GM18505 (cell line): ENCODE results near the gene SBNO2.

Source experiments
- ATAC-seq: cut with Tn5 transposase; IDR thresholded peaks from one replicate; pipeline ENCODE4 v1.9.1; 2021; ENCODE audit not compliant: unreplicated experiment
- POLR2A ChIP-seq: IDR thresholded peaks from 4 replicates; pipeline ENCODE4 v1.6.1; 2011; ENCODE audit warnings: borderline replicate concordance; ENCODE audit not compliant: insufficient read depth, insufficient read length; ENCODE audit errors: extremely low read depth

SBNO2 gene

GRCh38 chr19:1159864-1160595 is 14.0 kb downstream of the SBNO2 start:
- ATAC-seq: no peak
- TF ChIP-seq POLR2A: no peak

GRCh38 chr19:1158885-1159448 is 15.1 kb downstream of the SBNO2 start:
- no peak for ATAC-seq
- no peak for TF ChIP-seq POLR2A

- no peak for ATAC-seq
Observed at GRCh38 chr19:1157931-1158884, 15.9 kb downstream of the SBNO2 start.

GRCh38 chr19:1156830-1157615 is 17.0 kb downstream of the SBNO2 start:
- TF ChIP-seq POLR2A: no peak
- no peak for ATAC-seq

More at GRCh38 chr19:1157931-1158884, 15.9 kb downstream of the SBNO2 start:
- no peak for TF ChIP-seq POLR2A

GRCh38 chr19:1156305-1156801 is 17.7 kb downstream of the SBNO2 start:
- TF ChIP-seq POLR2A: no peak
- no peak for ATAC-seq

GRCh38 chr19:1155352-1156304 is 18.4 kb downstream of the SBNO2 start:
- TF ChIP-seq POLR2A: no peak
- no peak for ATAC-seq

- ATAC-seq: no peak
Observed at GRCh38 chr19:1154731-1155351, 19.2 kb downstream of the SBNO2 start.

GRCh38 chr19:1153891-1154730 is 20.0 kb downstream of the SBNO2 start:
- TF ChIP-seq POLR2A: no peak
- ATAC-seq: no peak

More at GRCh38 chr19:1154731-1155351, 19.2 kb downstream of the SBNO2 start:
- no peak for TF ChIP-seq POLR2A

- ATAC-seq: no peak
- TF ChIP-seq POLR2A: no peak
Observed at GRCh38 chr19:1151917-1152587, 22.0 kb downstream of the SBNO2 start.
